ENCODE data around the gene TGFBR3.

DNA sequence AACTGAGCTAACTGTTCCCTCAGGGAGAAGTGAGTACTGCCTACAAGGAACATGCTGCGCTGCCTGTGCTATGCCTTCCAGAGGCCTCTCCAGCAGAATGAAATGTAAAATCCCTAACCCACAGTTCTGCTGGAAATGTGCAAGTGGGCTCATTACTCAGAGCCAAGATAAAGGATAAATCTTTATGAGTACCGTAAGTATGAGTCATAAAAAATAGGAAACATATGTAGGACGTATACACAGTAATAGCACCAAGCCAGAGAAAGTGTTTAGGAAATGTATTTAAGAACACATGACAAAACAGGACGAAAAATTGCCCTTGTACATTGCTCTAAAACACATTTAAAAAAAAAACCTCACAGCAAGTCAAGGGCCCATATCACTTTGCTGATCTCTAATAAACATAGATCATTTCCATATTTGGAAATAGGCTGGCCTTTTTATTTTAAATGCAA, 104.6 kb downstream of the TGFBR3 start:
- TF ChIP-seq, protein P1, sequence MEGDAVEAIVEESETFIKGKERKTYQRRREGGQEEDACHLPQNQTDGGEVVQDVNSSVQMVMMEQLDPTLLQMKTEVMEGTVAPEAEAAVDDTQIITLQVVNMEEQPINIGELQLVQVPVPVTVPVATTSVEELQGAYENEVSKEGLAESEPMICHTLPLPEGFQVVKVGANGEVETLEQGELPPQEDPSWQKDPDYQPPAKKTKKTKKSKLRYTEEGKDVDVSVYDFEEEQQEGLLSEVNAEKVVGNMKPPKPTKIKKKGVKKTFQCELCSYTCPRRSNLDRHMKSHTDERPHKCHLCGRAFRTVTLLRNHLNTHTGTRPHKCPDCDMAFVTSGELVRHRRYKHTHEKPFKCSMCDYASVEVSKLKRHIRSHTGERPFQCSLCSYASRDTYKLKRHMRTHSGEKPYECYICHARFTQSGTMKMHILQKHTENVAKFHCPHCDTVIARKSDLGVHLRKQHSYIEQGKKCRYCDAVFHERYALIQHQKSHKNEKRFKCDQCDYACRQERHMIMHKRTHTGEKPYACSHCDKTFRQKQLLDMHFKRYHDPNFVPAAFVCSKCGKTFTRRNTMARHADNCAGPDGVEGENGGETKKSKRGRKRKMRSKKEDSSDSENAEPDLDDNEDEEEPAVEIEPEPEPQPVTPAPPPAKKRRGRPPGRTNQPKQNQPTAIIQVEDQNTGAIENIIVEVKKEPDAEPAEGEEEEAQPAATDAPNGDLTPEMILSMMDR (IDR thresholded peaks at IDR 0.05; ENCODE audit: low read depth, low read length) = no peak
- TF ChIP-seq EZH2phosphoT487 (IDR thresholded peaks at IDR 0.05; ENCODE audit: low read depth) = no peak

All from OCI-LY3 (cell line).